Measurements from ENCODE around the gene RAB5IF.
"Not testable (repeated sequence)": the region's sequence is repeated elsewhere in the genome, so short reads cannot be mapped to it uniquely, and the experiment has no call there.

The RAB5IF gene

DNA sequence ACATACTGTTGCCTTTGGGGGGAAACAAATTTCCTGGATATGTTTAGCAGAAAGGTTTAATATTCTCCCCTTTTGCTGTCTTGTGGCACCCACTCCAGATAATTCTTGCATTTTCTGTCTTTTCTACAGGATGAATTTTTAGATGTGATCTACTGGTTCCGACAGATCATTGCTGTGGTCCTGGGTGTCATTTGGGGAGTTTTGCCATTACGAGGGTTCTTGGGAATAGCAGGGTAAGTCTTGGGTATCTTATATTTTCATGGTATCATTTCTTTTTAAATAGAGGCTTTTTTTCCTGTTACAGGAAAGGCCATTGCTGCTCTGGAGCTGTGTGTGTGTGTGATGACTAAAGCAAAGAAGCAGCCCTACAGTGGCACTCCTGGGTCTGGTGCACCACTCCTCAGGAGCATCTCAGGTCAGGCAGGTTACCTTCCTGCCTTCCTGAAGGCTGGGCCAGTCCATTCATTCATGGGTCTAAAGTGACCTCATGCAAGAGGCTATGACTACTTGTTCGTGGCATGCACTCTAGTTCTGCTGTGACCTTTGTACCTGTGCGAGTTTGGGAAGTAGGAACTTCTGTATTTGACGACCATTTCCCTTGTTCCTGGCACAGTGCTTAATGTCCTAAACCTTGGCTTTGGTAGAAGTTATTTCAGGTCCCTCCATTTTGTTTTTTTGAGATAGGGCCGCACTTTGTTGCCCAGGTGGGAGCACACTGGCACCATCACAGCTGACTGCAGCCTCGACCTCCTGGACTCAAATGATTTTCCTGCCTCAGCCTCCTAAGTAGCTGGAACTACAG, 2.2 kb downstream of the RAB5IF start:
- H3K4me1 Mint-ChIP-seq = peaks cover 26% of the 10 kb centered on the region
- peak overlapping the region; percentile 95 for H3K27ac Mint-ChIP-seq
- peak overlapping the region; percentile 99 for H3K4me3 Mint-ChIP-seq
- H3K9me3 Mint-ChIP-seq = no peaks in the 10 kb centered on the region
- no peaks in the 10 kb centered on the region for H3K27me3 Mint-ChIP-seq
- peaks cover 2% of the 10 kb centered on the region for H3K36me3 Mint-ChIP-seq

DNA sequence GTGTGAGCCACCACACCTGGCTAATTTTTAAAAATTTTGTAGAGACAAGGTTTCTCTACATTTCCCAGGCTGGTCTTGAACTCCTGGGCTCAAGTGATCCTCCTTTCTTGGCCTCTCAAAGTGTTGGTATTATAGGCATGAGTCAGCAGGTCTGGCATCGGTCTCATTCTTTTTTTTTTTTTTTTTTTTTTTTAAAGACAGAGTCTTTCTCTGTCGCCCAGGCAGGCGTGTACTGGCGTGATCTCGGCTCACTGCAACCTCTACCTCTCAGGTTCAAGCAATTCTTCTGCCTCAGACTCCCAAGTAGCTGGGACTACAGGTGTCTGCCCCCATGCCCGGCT, 2.8 kb downstream of the RAB5IF start:
- not testable (repeated sequence) for H3K9me3 Mint-ChIP-seq, H3K36me3 Mint-ChIP-seq, H3K27me3 Mint-ChIP-seq, H3K4me3 Mint-ChIP-seq
- H3K4me1 Mint-ChIP-seq = peaks cover 28% of the 10 kb centered on the region
- H3K27ac Mint-ChIP-seq = peak overlapping the region; percentile 51

DNA sequence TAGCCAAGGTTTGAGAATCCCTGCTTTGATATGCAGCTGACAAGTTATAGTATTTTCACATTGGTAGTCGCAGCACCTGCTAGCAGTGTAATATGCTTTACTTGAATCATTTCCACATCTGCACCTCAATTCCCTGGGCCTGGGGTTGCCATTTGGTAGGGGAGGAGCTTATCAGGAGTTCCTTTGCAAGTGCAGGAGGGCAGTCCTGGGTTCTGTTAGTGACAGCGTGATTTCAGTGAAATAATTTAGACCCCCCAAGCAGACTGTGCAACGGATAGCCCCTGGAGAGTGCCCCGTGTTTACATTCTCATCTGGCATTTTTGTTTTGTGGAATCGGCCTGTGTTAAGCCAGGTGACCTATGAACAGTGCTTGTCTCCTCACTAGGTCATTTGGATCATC, 6.0 kb downstream of the RAB5IF start:
- Mint-ChIP-seq H3K27ac (no peak overlapping the region), H3K4me3 (no peak overlapping the region), H3K36me3 (peaks cover 2% of the 10 kb centered on the region)

DNA sequence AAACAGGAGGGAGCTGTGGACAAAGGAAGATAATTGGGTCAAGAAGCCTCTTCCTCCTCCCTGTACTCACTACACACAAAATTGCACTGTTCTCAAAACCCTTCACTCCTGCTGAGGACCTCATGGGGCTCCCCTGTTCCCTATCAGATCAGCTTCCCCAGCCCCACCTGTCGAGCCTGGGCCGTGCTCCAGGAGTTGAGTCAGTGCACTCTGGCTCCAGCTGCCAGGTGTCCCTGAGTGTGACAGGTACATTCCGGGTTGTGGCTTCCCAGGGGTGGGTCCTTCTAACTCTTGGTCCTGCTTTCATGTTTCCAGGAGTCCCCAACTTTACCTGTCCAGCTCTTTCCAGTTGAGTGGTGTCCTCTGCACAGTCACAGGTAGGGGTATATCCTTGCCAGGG, 8.4 kb downstream of the RAB5IF start:
- Mint-ChIP-seq H3K36me3 (peaks cover 2% of the 10 kb centered on the region), H3K9me3 (no peaks in the 10 kb centered on the region), H3K27me3 (no peaks in the 10 kb centered on the region), H3K4me3 (no peak overlapping the region), H3K27ac (peak overlapping the region; percentile 41), H3K4me1 (peaks cover 9% of the 10 kb centered on the region)

More for the DNA sequence above, 6.0 kb downstream of the RAB5IF start:
- Mint-ChIP-seq H3K4me1 (peaks cover 19% of the 10 kb centered on the region), H3K9me3 (no peaks in the 10 kb centered on the region), H3K27me3 (no peaks in the 10 kb centered on the region)

DNA sequence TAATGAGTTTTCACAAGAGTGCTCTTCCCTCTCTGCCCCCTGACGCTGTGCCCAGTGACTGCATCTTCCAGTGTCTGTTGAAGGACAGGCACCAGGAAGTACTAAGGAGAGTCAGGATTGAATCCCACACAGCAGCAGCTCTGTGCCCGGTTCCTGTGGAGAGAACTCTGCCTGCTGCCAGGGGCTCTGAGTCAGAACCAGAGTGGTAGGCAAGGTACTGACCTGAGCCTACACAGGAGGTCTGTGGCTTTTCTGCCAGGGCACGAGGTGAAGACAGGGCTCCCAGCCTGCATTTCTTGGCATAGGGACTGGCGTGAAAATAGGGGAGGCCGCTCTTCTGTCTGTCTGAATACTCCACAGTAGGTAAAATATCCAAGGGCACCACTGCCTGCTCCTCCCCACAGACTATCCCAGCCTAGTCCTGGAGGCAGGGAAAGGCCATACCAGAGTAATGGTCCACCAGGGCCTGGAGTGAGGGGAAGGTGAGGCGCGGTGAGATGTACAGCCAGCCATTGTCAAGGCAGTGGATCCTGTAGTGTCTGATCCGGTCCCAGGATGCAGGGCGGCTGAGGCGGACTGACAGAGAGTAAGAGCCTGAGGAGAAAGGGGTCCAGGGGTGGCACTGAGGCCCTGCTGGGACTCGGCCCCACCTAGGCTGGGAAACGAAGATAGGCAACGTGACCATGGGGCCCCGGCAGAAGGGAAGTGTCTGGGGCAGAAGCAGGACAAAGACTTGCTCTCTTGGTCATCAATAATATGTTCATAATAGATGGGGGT, 9.4 kb downstream of the RAB5IF start:
- Mint-ChIP-seq H3K27me3 (no peaks in the 10 kb centered on the region), H3K36me3 (peaks cover 2% of the 10 kb centered on the region), H3K4me3 (no peak overlapping the region), H3K9me3 (no peaks in the 10 kb centered on the region), H3K27ac (no peak overlapping the region), H3K4me1 (peaks cover 9% of the 10 kb centered on the region)

DNA sequence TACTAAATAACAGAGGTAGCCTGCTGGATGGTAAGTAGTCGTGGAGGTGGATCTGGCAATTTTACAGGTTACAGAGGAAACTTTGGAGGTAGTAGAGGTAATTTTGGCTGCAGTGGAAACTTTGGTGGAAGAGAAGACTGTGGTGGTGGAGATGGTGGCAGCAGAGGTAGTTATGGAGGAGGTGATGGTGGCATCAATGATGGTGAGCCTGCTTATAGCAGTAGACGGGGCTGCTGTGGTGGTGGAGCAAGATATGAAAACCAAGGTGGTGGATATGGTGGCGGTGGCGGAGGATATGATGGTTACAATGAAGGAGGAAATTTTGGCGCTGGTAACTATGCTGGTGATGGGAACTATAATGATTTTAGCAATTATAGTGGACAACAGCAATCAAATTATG, 15.3 kb downstream of the RAB5IF start:
- Mint-ChIP-seq H3K9me3 (no peaks in the 10 kb centered on the region), H3K27me3 (no peaks in the 10 kb centered on the region), H3K36me3 (peaks cover 9% of the 10 kb centered on the region), H3K4me1 (peaks cover 26% of the 10 kb centered on the region), H3K4me3 (no peak overlapping the region), H3K27ac (no peak overlapping the region)

DNA sequence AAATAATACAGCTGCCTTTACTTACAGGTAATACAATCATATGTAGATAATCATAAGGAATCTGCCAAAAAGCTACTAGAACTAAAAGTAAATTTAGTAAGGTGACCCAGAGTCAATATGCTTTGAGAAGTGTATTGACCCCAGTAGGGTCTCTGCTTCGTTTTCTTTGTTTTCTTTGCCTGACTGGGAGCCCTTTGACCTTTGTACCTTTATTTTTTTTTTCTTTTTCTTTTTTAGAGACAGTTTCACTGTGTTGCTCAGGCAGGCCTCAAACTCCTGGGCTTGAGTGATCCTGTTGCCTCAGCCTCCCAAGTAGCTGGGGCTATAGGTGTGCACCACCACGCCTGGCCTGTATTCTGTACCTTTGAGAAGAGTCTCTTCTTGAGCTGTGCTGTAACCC, 17.9 kb downstream of the RAB5IF start:
- Mint-ChIP-seq H3K27me3 (no peaks in the 10 kb centered on the region), H3K9me3 (no peaks in the 10 kb centered on the region), H3K4me1 (peaks cover 42% of the 10 kb centered on the region), H3K36me3 (peaks cover 12% of the 10 kb centered on the region), H3K4me3 (no peak overlapping the region), H3K27ac (peak overlapping the region; percentile 71)

DNA sequence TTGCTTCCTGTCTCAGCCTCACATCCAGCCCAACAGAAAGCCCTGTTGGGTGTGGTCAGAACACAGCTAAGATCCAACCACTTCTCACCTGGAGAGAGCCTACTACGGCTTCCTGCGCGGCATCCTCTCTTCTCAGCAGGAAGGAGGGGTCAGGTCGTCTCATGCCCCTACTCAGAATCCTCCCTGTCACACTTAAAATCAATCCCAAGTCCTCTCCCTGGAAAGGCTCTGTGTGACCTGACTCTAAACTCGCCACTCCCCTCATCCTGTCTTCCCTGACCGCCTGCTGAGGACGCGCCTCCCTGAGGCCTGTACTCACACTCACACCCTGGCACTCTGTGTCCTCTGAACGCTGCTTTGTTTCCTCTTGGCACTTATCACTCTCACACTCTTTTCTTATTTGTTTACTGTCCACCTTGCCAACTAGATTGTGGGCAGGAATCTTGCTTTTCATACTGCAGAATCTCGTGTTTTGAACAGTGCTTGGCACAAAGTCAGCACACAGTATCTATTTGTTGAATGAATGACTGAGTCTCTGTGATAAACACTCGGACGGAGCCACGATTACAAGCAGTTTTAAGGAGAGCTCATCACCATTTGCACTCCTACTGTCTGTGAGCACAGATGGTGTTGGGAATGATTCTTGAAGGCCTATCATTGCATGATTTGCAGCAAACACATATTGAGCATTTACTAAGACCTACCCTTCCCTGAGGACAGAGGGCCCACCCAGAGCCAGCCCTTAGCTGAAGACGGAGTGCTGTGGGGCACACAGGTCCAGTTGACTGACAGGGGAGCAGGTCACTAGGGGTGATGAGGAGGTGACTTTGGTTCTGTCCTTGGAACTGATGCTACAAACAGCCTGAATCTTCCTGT, 18.7 kb downstream of the RAB5IF start:
- H3K4me3 Mint-ChIP-seq = no peak overlapping the region
- H3K27me3 Mint-ChIP-seq = no peaks in the 10 kb centered on the region
- peak overlapping the region; percentile 71 for H3K27ac Mint-ChIP-seq
- peaks cover 13% of the 10 kb centered on the region for H3K36me3 Mint-ChIP-seq
- H3K4me1 Mint-ChIP-seq = peaks cover 47% of the 10 kb centered on the region
- H3K9me3 Mint-ChIP-seq = no peaks in the 10 kb centered on the region

DNA sequence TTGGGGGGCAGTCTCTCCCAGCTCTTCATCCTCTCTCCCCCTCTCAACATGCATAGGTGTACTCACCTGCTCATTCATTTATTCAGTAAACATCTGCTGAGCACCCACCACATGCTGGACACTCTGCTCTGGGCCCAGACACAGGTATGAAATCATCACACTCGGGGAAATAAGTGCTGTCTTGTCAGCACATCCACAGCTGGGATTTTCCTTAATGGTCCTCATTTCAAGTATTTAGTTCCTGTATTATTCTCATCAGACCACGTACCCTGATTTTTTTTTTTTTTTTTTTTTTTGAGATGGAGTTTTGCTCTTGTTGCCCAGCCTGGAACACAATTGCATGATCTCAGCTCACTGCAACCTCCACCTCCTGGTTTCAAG, 19.4 kb downstream of the RAB5IF start:
- Mint-ChIP-seq H3K36me3 (peaks cover 13% of the 10 kb centered on the region), H3K4me1 (peaks cover 52% of the 10 kb centered on the region), H3K27me3 (no peaks in the 10 kb centered on the region), H3K4me3 (no peak overlapping the region), H3K9me3 (no peaks in the 10 kb centered on the region), H3K27ac (no peak overlapping the region)

DNA sequence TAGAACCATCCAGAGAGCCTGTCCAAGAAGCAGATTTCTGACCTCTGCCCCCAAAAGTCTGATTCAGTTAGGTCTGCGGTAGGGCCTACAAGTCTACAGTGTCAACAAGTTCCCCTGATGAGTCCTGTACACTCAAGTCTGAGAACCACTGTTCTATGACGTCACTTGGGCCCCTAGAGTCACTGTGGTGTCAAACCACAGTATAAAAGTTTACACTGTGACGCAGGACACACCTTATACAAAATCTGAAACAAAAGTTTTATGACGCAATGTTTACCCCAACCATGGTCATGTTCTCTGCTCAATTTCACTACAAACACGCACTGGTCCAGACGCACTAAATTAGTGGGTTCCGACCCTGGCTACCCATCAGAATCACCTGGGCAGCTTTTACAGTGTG, 22.5 kb downstream of the RAB5IF start:
- Mint-ChIP-seq H3K36me3 (peaks cover 16% of the 10 kb centered on the region), H3K4me1 (peaks cover 62% of the 10 kb centered on the region), H3K4me3 (no peak overlapping the region), H3K9me3 (no peaks in the 10 kb centered on the region), H3K27ac (no peak overlapping the region), H3K27me3 (no peaks in the 10 kb centered on the region)

DNA sequence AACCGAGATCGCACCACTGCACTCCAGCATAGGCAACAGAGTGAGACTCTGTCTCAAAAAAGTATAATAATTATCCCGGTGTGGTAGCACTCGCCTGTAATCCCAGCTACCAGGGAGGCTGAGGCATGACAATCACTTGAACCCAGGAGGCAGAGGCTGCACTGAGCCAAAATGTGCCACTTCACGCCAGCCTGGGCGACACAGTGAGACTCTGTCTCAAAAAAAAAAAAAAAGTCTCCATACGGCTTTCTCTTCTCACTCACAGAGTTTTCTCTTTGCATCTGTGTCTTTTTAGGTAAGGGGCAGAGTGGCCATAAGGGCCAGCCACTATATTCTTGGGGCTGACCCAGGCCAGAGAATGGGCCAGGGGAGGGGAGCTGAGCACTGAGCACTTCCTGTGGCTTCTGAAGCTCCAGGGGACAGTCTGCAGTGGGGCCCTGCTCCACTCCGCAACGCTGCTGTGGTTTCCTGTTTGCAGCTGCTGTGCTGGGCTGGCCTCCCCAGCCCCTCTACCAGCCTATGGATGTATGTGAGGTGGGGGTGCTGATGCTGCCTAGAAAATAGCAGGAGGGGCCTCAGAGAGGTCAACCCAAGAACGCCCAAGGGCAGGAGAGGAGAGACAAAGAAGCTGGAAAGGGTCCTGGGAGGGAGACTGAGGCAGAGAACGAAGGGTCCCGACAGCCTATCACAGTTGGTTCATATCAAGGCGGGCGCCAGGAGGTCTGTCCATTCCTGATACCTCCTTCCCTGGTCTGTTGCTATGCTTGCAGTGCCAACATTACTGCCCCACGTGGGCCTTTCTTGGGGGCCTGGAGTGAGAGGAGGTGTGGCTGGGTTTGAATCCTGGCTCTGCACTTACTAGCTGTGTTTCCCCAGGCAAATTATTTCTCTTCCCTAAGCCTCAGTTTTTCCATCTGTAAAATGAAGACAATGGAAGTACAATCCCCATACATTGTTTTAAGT, 24.4 kb downstream of the RAB5IF start:
- peak overlapping the region; percentile 66 for H3K4me3 Mint-ChIP-seq

DNA sequence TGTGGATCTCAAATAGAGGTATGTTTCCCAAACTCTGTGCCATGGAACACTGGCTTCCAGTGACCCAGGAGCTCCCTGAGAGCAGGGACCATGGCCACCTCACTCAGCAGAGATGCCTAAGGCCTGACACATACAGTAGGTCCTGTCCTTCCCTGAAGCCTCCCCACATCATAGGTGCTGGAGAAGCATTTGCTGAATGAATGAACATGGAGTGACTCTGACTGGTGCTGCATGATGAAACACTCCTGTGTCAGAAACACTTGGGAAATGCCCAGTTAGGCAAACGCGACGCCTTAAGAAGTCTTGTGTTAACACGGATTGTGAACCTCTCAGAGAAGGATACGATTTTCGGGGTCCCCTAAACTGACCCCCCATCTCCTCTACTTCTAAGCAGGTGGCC, 26.1 kb downstream of the RAB5IF start:
- Mint-ChIP-seq H3K27ac (peak overlapping the region; percentile 77), H3K27me3 (no peaks in the 10 kb centered on the region), H3K4me1 (peaks cover 50% of the 10 kb centered on the region), H3K36me3 (peaks cover 14% of the 10 kb centered on the region), H3K9me3 (no peaks in the 10 kb centered on the region), H3K4me3 (no peak overlapping the region)

More for the DNA sequence above, 24.4 kb downstream of the RAB5IF start:
- Mint-ChIP-seq H3K36me3 (peaks cover 14% of the 10 kb centered on the region), H3K4me1 (peaks cover 51% of the 10 kb centered on the region), H3K9me3 (no peaks in the 10 kb centered on the region), H3K27ac (peak overlapping the region; percentile 94), H3K27me3 (no peaks in the 10 kb centered on the region)

DNA sequence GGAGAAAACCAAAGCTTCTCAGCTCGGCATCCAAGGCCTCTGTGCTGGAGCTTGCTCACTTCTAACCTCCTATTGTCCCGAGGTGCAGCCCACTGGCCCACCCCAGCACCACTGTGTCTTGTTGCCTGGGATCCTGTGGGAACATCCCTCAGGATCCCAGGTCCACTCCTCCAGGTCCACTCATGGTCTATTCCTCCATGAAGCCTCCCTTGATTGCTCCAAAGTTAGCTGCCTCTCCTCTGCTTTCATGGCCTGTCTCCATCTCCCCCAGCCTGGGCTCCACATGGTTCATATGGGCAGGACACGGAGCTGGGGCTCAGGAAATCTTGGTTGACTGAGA, 26.5 kb downstream of the RAB5IF start:
- Mint-ChIP-seq H3K36me3 (peaks cover 12% of the 10 kb centered on the region), H3K27ac (peak overlapping the region; percentile 77), H3K4me3 (no peak overlapping the region), H3K4me1 (peaks cover 46% of the 10 kb centered on the region), H3K27me3 (no peaks in the 10 kb centered on the region), H3K9me3 (no peaks in the 10 kb centered on the region)

DNA sequence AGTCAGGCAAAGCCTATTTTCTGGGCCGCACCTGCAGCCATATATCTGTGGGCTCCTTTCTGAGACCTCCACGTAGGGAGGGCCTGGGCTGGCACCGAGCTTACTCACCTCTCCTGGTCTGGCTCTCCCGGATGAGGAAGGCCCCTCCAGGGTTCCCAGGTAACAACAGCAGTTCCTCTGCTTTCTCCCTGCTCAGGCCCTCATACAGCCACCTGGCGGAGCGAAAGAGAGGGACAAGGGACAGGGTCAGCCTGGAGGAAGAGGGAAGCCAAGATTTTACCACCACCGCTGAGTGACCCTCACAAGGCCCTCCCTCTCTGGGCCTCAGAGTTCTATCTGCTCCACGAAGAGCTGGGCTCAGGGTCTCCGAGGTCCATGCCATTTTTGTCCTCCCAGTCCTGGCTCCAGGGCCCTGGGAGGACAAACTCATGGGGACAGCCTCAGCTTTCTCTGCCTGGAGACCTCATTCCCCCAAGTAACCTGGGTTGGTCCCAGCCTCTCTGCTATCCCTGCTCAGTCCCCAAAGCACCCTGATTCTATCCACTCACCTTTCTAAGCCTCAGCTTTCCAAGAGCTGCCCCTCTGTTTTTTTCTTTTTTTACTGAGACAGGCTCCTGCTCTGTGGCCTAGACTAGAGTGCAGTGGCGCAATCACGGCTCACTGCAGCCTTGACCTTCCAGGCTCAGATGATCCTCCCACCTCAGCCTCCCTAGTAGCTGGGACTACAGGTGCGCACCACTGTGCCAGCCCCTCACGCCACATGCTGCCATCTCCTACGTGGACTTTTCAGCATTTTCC, 27.1 kb downstream of the RAB5IF start:
- Mint-ChIP-seq H3K27ac (peak overlapping the region; percentile 77), H3K4me3 (no peak overlapping the region), H3K36me3 (peaks cover 12% of the 10 kb centered on the region), H3K9me3 (no peaks in the 10 kb centered on the region), H3K4me1 (peaks cover 40% of the 10 kb centered on the region), H3K27me3 (no peaks in the 10 kb centered on the region)
